K562 (cell line): Measurements from ENCODE around the gene CDC45. TPM values are rescaled to one million over a fixed set of nuclear protein-coding genes. Genes with fewer than 3 reads are reported as not detected.

Experiments used
- ADNP ChIP-seq: fragments of 200-800 bp; sonication (Bioruptor generic); IDR thresholded peaks from 2 replicates; pipeline ENCODE4 v1.6.1; 2016; ENCODE audit warnings: missing genetic modification characterization, missing compliant biosample characterization
- C11orf30 ChIP-seq: fragments of 450-650 bp; IDR thresholded peaks from 2 replicates; pipeline ENCODE4 v1.6.1; 2016; ENCODE audit warnings: low read depth, mild to moderate bottlenecking
- CBX5 ChIP-seq: IDR thresholded peaks from 2 replicates; pipeline ENCODE4 v1.6.1; 2014; ENCODE audit warnings: low read depth, borderline replicate concordance
- NR1H2 ChIP-seq: sonication (generic); formaldehyde crosslinking; IDR thresholded peaks from 2 replicates; pipeline ENCODE4 v1.4.0; 2020; ENCODE audit warnings: mild to moderate bottlenecking, missing genetic modification reagents
- NRF1 ChIP-seq, 2 experiments: fragments of 450-650 bp; IDR thresholded peaks in 1 of 2; conservative IDR thresholded peaks in 1 of 2; 2 replicates each; pipeline ENCODE4 v1.6.1; 2014; ENCODE audit warnings: mild to moderate bottlenecking in 2 of 2
- POLR2A ChIP-seq: fragments of 450-650 bp; conservative IDR thresholded peaks from 2 replicates; pipeline ENCODE4 v1.6.1; 2016
- PPARD ChIP-seq: fragments of 250-450 bp; sonication (Bioruptor Pico); IDR thresholded peaks from 2 replicates; pipeline ENCODE4 v1.8.0; 2022; ENCODE audit warnings: inconsistent platforms, mild to moderate bottlenecking, moderate library complexity
- PTRF ChIP-seq: fragments of 450-650 bp; IDR thresholded peaks from 2 replicates; pipeline ENCODE4 v1.6.1; 2016; ENCODE audit warnings: mild to moderate bottlenecking, missing genetic modification characterization, missing compliant biosample characterization
- RAD51 ChIP-seq: fragments of 450-650 bp; IDR thresholded peaks from 2 replicates; pipeline ENCODE4 v1.7.1; 2016; ENCODE audit warnings: low read depth, mild to moderate bottlenecking, borderline replicate concordance
- SAFB ChIP-seq: fragments of 200-400 bp; formaldehyde crosslinking; IDR thresholded peaks from 2 replicates; pipeline ENCODE4 v1.6.1; 2017; ENCODE audit warnings: low read depth, low read length, borderline replicate concordance
- SNIP1 ChIP-seq: fragments of 450-650 bp; IDR thresholded peaks from 2 replicates; pipeline ENCODE4 v1.7.1; 2017; ENCODE audit warnings: low read depth, mild to moderate bottlenecking
- SREBF1 ChIP-seq: fragments of 150-350 bp; IDR thresholded peaks from 2 replicates; pipeline ENCODE4 v1.6.1; 2014; ENCODE audit warnings: antibody characterized with exemption, low read depth, low read length, borderline replicate concordance
- STAT5A ChIP-seq: IDR thresholded peaks from 2 replicates; pipeline ENCODE4 v1.6.1; 2012; ENCODE audit warnings: low read length, inconsistent platforms, borderline replicate concordance
- TAF9B ChIP-seq: fragments of 450-650 bp; IDR thresholded peaks from 2 replicates; pipeline ENCODE4 v1.6.1; 2018; ENCODE audit warnings: mild to moderate bottlenecking; ENCODE audit not compliant: partially characterized antibody
- TCF3 ChIP-seq: sonication (generic); formaldehyde crosslinking; IDR thresholded peaks from 2 replicates; pipeline ENCODE4 v1.4.0; 2020; ENCODE audit warnings: mild to moderate bottlenecking, missing genetic modification reagents
- ZNF695 ChIP-seq: fragments of 450-650 bp; formaldehyde crosslinking; IDR thresholded peaks from 2 replicates; pipeline ENCODE4 v1.4.0; 2020; ENCODE audit warnings: mild to moderate bottlenecking, moderate library complexity
- polyA plus RNA-seq, 8 experiments: library from polyadenylated mRNA; depleted of rRNA in 4 of 8; stranded (reverse) in 5 of 8; unstranded in 3 of 8; fragments of >200 nt; fragmentation: Nextera tagmentation in 2 of 8; fragmentation: Illumina TruSeq in 1 of 8; extraction: Ambion mirVana in 2 of 8; extraction: Trizol in 1 of 8; gene quantifications; 2 replicates each; pipeline versions ENCODE4 v1.2.1 to v1.2.3, GENCODE V29; 2011 to 2014; ENCODE audit warnings: inconsistent platforms in 1 of 8, missing spikeins in 1 of 8
- total RNA-seq, 7 experiments: library from RNA; depleted of rRNA in 6 of 7; stranded (reverse); fragments of >200 nt in 6 of 7; fragmentation: Illumina TruSeq in 2 of 7; extraction: Trizol in 2 of 7; gene quantifications; 2 replicates each; pipeline versions ENCODE4 v1.2.1 to v1.2.3, GENCODE V29; 2011 to 2021; ENCODE audit warnings: low replicate concordance in 1 of 7
- TF ChIP-seq, protein P1 (sequence below): fragments of 250-450 bp; sonication (Bioruptor Pico); IDR thresholded peaks from 2 replicates; pipeline ENCODE4 v1.4.0; 2020; ENCODE audit warnings: mild to moderate bottlenecking, moderate library complexity
- TF ChIP-seq, protein P2 (sequence below): sonication (generic); formaldehyde crosslinking; IDR thresholded peaks from 2 replicates; pipeline ENCODE4 v1.8.1; 2023; ENCODE audit warnings: mild to moderate bottlenecking, missing genetic modification reagents
- TF ChIP-seq, protein P3 (sequence below), 3 experiments: fragments of 200-800 bp in 1 of 3; fragments of 250-450 bp in 1 of 3; fragments of 450-650 bp in 1 of 3; sonication (Bioruptor Pico) in 1 of 3; sonication (Bioruptor generic) in 1 of 3; formaldehyde crosslinking in 1 of 3; IDR thresholded peaks; 2 replicates each; pipeline versions ENCODE4 v1.6.1 to v1.8.0; 2016 to 2022; ENCODE audit warnings: mild to moderate bottlenecking in 2 of 3, missing genetic modification characterization in 2 of 3, missing compliant biosample characterization in 1 of 3, moderate library complexity in 1 of 3
- TF ChIP-seq, protein P4 (sequence below): sonication (generic); formaldehyde crosslinking; IDR thresholded peaks from 2 replicates; pipeline ENCODE4 v1.5.0; 2020; ENCODE audit warnings: missing genetic modification reagents

The CDC45 gene
- total and polyA plus RNA-seq, 9 of the 15 experiments (the other 6 are each of a cell fraction or from before 2014, with no cell fraction given), result 251 to 580 (median 410) TPM

DNA sequence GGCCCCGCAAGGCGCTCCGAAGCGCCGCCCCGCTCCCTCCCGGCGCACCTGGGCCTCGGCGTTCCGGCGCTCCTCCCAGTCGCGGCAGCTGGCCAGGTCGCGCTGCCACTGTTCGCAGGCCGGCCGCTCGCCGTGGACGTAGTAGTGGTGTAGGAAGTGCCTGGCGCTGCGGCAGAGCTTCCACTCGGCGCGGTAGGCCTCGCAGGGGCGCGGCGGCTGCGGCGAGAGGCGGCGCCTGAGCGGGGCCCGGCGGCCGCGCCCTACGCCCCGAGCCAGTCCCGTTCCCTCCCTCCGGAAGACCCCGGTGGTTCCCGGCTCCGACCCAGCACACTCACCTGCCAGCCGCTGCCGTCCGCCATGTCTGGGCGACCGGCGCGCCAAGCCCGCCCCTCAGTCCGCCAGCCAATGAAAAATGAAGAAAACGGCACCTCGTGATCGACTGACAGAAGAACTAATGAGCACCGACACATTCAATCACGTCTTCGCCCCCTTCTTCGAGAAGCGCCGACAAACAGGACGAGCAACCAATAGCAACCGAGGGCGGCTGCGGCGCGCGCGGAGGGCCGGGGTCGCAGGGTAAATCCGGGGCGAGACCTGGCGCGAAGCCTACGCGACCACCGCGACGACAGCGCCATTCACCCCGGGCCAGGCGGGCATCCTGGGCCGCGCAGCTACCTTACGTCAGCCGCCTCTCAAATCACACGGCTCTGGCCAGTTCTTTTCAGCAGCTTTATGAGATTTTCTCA, 32.2 kb upstream of the CDC45 start, which contains the start of gene C22orf39 (continued):
- TF ChIP-seq, protein P1, sequence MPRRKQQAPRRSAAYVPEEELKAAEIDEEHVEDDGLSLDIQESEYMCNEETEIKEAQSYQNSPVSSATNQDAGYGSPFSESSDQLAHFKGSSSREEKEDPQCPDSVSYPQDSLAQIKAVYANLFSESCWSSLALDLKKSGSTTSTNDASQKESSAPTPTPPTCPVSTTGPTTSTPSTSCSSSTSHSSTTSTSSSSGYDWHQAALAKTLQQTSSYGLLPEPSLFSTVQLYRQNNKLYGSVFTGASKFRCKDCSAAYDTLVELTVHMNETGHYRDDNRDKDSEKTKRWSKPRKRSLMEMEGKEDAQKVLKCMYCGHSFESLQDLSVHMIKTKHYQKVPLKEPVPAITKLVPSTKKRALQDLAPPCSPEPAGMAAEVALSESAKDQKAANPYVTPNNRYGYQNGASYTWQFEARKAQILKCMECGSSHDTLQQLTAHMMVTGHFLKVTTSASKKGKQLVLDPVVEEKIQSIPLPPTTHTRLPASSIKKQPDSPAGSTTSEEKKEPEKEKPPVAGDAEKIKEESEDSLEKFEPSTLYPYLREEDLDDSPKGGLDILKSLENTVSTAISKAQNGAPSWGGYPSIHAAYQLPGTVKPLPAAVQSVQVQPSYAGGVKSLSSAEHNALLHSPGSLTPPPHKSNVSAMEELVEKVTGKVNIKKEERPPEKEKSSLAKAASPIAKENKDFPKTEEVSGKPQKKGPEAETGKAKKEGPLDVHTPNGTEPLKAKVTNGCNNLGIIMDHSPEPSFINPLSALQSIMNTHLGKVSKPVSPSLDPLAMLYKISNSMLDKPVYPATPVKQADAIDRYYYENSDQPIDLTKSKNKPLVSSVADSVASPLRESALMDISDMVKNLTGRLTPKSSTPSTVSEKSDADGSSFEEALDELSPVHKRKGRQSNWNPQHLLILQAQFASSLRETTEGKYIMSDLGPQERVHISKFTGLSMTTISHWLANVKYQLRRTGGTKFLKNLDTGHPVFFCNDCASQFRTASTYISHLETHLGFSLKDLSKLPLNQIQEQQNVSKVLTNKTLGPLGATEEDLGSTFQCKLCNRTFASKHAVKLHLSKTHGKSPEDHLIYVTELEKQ (CRISPR knock-in tag), result no peak
- TF ChIP-seq, protein P2, sequence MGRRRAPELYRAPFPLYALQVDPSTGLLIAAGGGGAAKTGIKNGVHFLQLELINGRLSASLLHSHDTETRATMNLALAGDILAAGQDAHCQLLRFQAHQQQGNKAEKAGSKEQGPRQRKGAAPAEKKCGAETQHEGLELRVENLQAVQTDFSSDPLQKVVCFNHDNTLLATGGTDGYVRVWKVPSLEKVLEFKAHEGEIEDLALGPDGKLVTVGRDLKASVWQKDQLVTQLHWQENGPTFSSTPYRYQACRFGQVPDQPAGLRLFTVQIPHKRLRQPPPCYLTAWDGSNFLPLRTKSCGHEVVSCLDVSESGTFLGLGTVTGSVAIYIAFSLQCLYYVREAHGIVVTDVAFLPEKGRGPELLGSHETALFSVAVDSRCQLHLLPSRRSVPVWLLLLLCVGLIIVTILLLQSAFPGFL (CRISPR knock-in tag), result no peak
- TF ChIP-seq, protein P3, sequence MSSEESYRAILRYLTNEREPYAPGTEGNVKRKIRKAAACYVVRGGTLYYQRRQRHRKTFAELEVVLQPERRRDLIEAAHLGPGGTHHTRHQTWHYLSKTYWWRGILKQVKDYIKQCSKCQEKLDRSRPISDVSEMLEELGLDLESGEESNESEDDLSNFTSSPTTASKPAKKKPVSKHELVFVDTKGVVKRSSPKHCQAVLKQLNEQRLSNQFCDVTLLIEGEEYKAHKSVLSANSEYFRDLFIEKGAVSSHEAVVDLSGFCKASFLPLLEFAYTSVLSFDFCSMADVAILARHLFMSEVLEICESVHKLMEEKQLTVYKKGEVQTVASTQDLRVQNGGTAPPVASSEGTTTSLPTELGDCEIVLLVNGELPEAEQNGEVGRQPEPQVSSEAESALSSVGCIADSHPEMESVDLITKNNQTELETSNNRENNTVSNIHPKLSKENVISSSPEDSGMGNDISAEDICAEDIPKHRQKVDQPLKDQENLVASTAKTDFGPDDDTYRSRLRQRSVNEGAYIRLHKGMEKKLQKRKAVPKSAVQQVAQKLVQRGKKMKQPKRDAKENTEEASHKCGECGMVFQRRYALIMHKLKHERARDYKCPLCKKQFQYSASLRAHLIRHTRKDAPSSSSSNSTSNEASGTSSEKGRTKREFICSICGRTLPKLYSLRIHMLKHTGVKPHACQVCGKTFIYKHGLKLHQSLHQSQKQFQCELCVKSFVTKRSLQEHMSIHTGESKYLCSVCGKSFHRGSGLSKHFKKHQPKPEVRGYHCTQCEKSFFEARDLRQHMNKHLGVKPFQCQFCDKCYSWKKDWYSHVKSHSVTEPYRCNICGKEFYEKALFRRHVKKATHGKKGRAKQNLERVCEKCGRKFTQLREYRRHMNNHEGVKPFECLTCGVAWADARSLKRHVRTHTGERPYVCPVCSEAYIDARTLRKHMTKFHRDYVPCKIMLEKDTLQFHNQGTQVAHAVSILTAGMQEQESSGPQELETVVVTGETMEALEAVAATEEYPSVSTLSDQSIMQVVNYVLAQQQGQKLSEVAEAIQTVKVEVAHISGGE (CRISPR knock-in tag; IDR thresholded peaks at IDR 0.05), result peak in 2 of 3 experiments; percentile 51 to 80; a peak in 2 of 6 replicates
- TF ChIP-seq ADNP (tag) (no peak), STAT5A (peak; percentile 22; the same call in 1 of the 2 replicates), TAF9B (no peak), SREBF1 (no peak), PTRF (no peak), CBX5 (no peak), SAFB (peak; percentile 70; the same call in 1 of the 2 replicates), C11orf30 (no peak), SNIP1 (no peak), ZNF695 (CRISPR knock-in tag) (peak; percentile 38; the same call in 1 of the 2 replicates), PPARD (CRISPR knock-in tag) (no peak), RAD51 (peak; percentile 85), TCF3 (CRISPR knock-in tag) (no peak), NRF1 (conservative IDR thresholded peaks at IDR 0.05 in 1 of 2, IDR thresholded peaks at IDR 0.05 in 1 of 2) (peak; percentile 76 to 81), POLR2A (peak; percentile 97), NR1H2 (CRISPR knock-in tag) (no peak)
- TF ChIP-seq, protein P4, sequence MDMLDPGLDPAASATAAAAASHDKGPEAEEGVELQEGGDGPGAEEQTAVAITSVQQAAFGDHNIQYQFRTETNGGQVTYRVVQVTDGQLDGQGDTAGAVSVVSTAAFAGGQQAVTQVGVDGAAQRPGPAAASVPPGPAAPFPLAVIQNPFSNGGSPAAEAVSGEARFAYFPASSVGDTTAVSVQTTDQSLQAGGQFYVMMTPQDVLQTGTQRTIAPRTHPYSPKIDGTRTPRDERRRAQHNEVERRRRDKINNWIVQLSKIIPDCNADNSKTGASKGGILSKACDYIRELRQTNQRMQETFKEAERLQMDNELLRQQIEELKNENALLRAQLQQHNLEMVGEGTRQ, result peak; percentile 93
